Adrenal gland (tissue), 12 donors: ENCODE results near the gene MAN2C1. TPM values are rescaled to one million over a fixed set of nuclear protein-coding genes. Genes with fewer than 3 reads are reported as not detected.

Experiments used
- DNase-seq, 7 donors: peaks; one replicate each; pipeline ENCODE4 v3.0.0-alpha.2; 2019 to 2020
- H3K27ac ChIP-seq, 5 donors: fragments of 200-600 bp; sonication (generic) in 4 of 5; 1 replicate in 3 of 5; 2 replicates in 2 of 5; pipeline versions ENCODE4 v1.5.1 to v1.8.0; 2016 to 2020; ENCODE audit warnings: mild to moderate bottlenecking in 1 of 5
- H3K27me3 ChIP-seq: fragments of 200-600 bp; 2 replicates; pipeline ENCODE4 v1.8.0; 2021
- H3K36me3 ChIP-seq, 2 donors: fragments of 200-600 bp; replicated peaks in 1 of 2; 1 replicate in 1 of 2; 2 replicates in 1 of 2; pipeline versions ENCODE4 v1.5.1 to v1.8.0; 2018 to 2022
- H3K4me1 ChIP-seq, 2 donors: fragments of 200-600 bp; replicated peaks in 1 of 2; 1 replicate in 1 of 2; 2 replicates in 1 of 2; pipeline versions ENCODE4 v1.5.1 to v1.8.0; 2018 to 2021
- H3K4me3 ChIP-seq, 4 donors: fragments of 200-600 bp; sonication (generic) in 3 of 4; one replicate each; pipeline ENCODE4 v1.5.1; 2016 to 2018
- H3K9me3 ChIP-seq, 3 donors: fragments of 200-600 bp; sonication (generic) in 1 of 3; replicated peaks in 1 of 3; 1 replicate in 2 of 3; 2 replicates in 1 of 3; pipeline versions ENCODE4 v1.5.1 to v1.8.0; 2016 to 2021
- POLR2A ChIP-seq, 2 donors: fragments of 450-650 bp; IDR thresholded peaks; one replicate each; pipeline ENCODE4 v1.6.1; 2017; ENCODE audit warnings: antibody characterized with exemption in 2 of 2, mild to moderate bottlenecking in 2 of 2, moderate library complexity in 1 of 2
- WGBS, 4 donors: extraction: QIAGEN DNeasy Blood & Tissue Kit in 2 of 4; methylation state at CpG; one replicate each; pipeline versions ENCODE4 v1.1.5 to v1.1.7; 2013 to 2017; 5-methylcytosine and 5-hydroxymethylcytosine counted together
- intact Hi-C, 2 donors: fragments of 100-400 bp; cut with DNase I; formaldehyde crosslinking; loops; one replicate each; pipeline versions ENCODE4 v1.14.1 to v1.15.0; 2022 to 2023
- polyA plus RNA-seq, 3 donors: library from polyadenylated mRNA; stranded (reverse); fragments of 200-250 nt in 2 of 3; fragments of 350-450 nt in 1 of 3; fragmentation: Illumina TruSeq in 1 of 3; extraction: RNeasy Lipid Tissue Mini Kit (QIAGEN cat#74804) in 1 of 3; gene quantifications; one replicate each; pipeline ENCODE4 v1.2.3, GENCODE V29; 2013 to 2014
- total RNA-seq, 9 donors: library from RNA; depleted of rRNA in 4 of 9; stranded (reverse); fragments of >200 nt in 4 of 9; fragments of 120-200 nt in 1 of 9; fragmentation: NEBNext Ultra II Directional in 1 of 9; extraction: Animal tissue kit (Norgen Biotek cat#: 25700) in 1 of 9; gene quantifications; one replicate each; pipeline versions ENCODE4 v1.1.0 to v1.2.4, GENCODE V29; 2013 to 2023
- TF ChIP-seq, protein P1 (sequence below), 6 experiments: fragments of 450-650 bp in 4 of 6; fragments of 200-600 bp in 2 of 6; sonication (generic) in 1 of 6; IDR thresholded peaks; 1 replicate in 5 of 6; 2 replicates in 1 of 6; pipeline versions ENCODE4 v1.5.1 to v1.8.0; 2016 to 2021; ENCODE audit warnings: antibody characterized with exemption in 6 of 6, mild to moderate bottlenecking in 2 of 6, moderate library complexity in 1 of 6
- donor health status: healthy with polysubstance abuse.
- donor health status: Bipolar disorder and iron deficiency.
- donor health status: DM: yes; HTN: yes; CAD: no.
- donor health status: DM: no; HTN: no; CAD: no.
- donor health status: DM: no; HTN: no; CAD: no.
- donor health status: DM: yes; HTN: yes; CAD: no.

MAN2C1 gene
- total and polyA plus RNA-seq, 12 donors = 46.8 to 1,091 (median 251) TPM

DNA sequence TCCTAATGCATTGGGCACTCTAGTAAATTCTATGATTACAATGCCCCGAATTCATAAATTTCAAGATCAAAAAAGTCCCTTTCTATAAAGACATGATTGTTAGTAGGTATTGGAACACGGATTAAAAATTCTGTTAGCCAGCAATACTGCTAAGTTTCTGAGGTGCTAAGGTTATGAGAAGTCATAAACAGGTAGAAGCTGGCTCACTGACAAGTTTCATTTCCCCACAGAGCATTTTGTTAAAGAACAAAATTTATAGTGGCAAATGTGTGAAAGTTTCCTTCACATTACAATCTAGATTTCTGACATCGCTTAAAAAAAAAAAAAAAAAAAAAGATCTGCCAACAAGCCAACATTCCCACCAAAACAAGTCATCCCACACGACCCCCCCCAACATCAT, 12.4 kb upstream of the MAN2C1 start:
- TF ChIP-seq, protein P1, sequence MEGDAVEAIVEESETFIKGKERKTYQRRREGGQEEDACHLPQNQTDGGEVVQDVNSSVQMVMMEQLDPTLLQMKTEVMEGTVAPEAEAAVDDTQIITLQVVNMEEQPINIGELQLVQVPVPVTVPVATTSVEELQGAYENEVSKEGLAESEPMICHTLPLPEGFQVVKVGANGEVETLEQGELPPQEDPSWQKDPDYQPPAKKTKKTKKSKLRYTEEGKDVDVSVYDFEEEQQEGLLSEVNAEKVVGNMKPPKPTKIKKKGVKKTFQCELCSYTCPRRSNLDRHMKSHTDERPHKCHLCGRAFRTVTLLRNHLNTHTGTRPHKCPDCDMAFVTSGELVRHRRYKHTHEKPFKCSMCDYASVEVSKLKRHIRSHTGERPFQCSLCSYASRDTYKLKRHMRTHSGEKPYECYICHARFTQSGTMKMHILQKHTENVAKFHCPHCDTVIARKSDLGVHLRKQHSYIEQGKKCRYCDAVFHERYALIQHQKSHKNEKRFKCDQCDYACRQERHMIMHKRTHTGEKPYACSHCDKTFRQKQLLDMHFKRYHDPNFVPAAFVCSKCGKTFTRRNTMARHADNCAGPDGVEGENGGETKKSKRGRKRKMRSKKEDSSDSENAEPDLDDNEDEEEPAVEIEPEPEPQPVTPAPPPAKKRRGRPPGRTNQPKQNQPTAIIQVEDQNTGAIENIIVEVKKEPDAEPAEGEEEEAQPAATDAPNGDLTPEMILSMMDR (IDR thresholded peaks at IDR 0.05) = no peak
- no peak for TF ChIP-seq POLR2A (IDR thresholded peaks at IDR 0.05)
- Histone ChIP-seq H3K9me3 (no peaks in the 10 kb centered on the region), H3K27ac (no peak overlapping the region), H3K4me3 (no peak overlapping the region), H3K4me1 (no peaks in the 10 kb centered on the region), H3K36me3 (peaks cover 0 to 78% of the 10 kb centered on the region in 2 donors), H3K27me3 (no peaks in the 10 kb centered on the region)
- no peak for DNase-seq
- WGBS, 4 donors = 81 to 91% (median 85%) methylated on average over 4 of the region's 4 CpGs
- intact Hi-C loops = no loop called here

DNA sequence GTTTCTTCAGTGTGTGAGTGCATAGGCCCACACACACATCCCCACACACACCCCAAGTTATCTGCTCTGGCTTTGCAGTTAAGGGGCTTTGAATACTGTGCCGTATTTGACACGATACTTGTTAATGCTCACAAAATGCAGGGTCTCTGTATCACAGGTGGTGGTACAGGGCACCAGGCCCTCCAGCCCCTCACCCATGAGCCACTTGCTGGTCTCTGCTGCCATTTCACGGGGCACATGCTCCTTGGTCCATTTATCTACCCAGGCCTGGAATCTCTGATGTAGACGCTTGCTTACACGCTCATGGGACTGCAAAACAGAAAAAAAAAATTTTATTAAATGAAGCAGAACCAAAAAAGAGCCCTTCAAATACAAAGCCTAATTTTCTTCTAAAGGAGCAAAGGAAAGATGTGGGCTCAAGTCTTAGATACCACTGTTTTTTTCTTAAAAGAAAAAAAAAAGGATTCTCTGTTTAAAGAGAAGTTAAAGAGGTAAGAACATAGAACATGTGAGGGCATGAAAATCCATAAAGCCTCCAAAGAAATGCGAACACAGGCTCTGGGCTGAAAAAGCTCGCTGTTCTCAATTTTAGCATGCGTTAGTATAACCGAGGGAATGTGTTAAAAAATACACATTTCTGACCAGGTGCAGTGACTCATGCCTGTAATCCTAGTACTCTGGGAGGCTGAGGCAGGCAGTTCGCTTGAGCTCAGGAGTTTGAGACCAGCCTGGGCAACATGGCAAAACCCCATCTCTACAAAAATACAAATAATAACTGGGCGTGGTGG, 3.7 kb upstream of the MAN2C1 start:
- intact Hi-C loops = loop anchor here in 1 of 2 donors (10.0 kb wide), 1 partner anchor 73 kb away; no protein-coding TSS in a partner anchor
- Histone ChIP-seq H3K36me3 (peaks cover 0 to 56% of the 10 kb centered on the region in 2 donors), H3K9me3 (no peaks in the 10 kb centered on the region), H3K4me1 (peaks cover 7 to 19% of the 10 kb centered on the region in 2 donors), H3K27ac (no peak overlapping the region), H3K27me3 (no peaks in the 10 kb centered on the region), H3K4me3 (no peak overlapping the region)
- 90 to 95% (median 93%) methylated on average over 11 of the region's 11 CpGs for WGBS, 4 donors
- TF ChIP-seq POLR2A (IDR thresholded peaks at IDR 0.05) = no peak
- TF ChIP-seq, protein P1 (IDR thresholded peaks at IDR 0.05) = no peak
- no peak for DNase-seq

DNA sequence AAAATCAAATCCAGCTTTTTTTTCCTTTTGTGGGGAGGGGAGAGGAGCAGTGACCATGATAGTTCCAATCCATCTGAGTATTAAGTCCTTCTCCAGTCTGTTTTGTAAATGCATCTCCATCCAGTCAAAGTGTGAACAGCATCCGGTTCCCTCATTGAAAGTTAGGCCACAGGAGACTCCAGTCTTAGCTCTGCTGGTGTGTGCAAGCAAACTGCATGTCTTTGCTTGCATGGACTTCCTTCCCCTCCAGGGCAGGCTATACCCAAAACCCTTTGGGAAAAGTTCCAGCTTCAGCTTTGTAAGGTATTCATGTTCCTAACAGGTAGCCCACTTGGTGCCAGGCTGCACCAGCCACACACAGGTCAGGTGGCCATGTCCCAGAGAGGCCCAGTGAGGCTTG, 3.1 kb upstream of the MAN2C1 start:
- H3K36me3 ChIP-seq = peaks cover 0 to 62% of the 10 kb centered on the region in 2 donors
- intact Hi-C loops = loop anchor here in 1 of 2 donors (10.0 kb wide), 1 partner anchor 73 kb away; no protein-coding TSS in a partner anchor
- no peaks in the 10 kb centered on the region for H3K27me3 ChIP-seq
- peaks cover 7 to 20% of the 10 kb centered on the region in 2 donors for H3K4me1 ChIP-seq
- H3K27ac ChIP-seq = no peak overlapping the region
- no peaks in the 10 kb centered on the region for H3K9me3 ChIP-seq
- DNase-seq = no peak
- TF ChIP-seq, protein P1 (IDR thresholded peaks at IDR 0.05) = no peak
- TF ChIP-seq POLR2A (IDR thresholded peaks at IDR 0.05) = no peak
- WGBS, 4 donors = 73 to 95% (median 89%) methylated on average over 1 of the region's 1 CpG
- no peak overlapping the region for H3K4me3 ChIP-seq

DNA sequence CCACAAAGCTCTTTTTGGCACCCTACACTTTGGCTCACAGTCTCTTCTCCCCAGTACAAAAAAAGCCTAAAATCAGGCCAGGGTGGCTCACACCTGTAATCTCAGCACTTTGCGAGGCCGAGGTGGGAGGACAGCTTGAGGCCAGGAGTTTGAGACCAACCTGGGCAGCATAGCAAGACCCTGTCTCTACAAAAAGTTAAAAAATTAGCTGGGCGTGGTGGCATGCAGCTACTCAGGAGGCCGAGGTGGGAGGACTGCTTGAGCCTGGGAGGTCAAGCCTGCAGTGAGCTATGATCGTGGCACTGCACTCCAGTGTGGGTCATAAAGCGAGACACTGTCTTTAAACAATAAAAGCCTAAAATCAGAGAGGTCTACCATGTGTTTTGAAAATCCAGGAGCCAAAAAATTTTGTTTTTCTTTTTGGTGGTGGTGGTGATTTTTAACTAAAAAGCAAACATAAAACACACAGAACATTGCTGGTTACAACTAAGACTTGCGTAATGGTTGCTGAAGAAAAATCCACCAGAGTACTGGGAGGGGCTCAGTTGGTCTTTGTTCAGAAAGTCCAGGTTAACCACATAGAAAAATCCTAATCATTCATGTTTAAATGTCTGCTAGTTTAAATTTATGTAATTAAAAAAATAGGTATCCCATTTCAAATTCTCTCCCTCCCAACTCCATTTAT, 1.6 kb upstream of the MAN2C1 start:
- Histone ChIP-seq H3K4me3 (no peak overlapping the region), H3K9me3 (no peaks in the 10 kb centered on the region), H3K27ac (peak overlapping the region in 2 of 5 donors; percentile 97 to 98), H3K4me1 (peaks cover 7 to 20% of the 10 kb centered on the region in 2 donors), H3K27me3 (no peaks in the 10 kb centered on the region), H3K36me3 (peaks cover 0 to 65% of the 10 kb centered on the region in 2 donors)
- WGBS, 4 donors = 88 to 96% (median 95%) methylated on average over 7 of the region's 7 CpGs
- intact Hi-C loops = loop anchor here in 1 of 2 donors (10.0 kb wide), 1 partner anchor 75 kb away; no protein-coding TSS in a partner anchor
- TF ChIP-seq POLR2A (IDR thresholded peaks at IDR 0.05) = no peak
- TF ChIP-seq, protein P1 (IDR thresholded peaks at IDR 0.05) = no peak
- DNase-seq = no peak
